K562 (cell line): ENCODE data around the gene SLC30A9.

Experiments
- ARID4B ChIP-seq: sonication (generic); formaldehyde crosslinking; IDR thresholded peaks from 2 replicates; pipeline ENCODE4 v1.8.0; 2022; ENCODE audit warnings: mild to moderate bottlenecking, missing genetic modification reagents
- CEBPB ChIP-seq: fragments of 450-650 bp; IDR thresholded peaks from 2 replicates; pipeline ENCODE4 v1.6.1; 2016; ENCODE audit warnings: missing genetic modification characterization, missing compliant biosample characterization
- CREB5 ChIP-seq: fragments of 250-450 bp; sonication (Bioruptor Pico); IDR thresholded peaks from 2 replicates; pipeline ENCODE4 v1.5.0; 2020; ENCODE audit warnings: mild to moderate bottlenecking
- CTCF ChIP-seq, 3 experiments: IDR thresholded peaks in 2 of 3; conservative IDR thresholded peaks in 1 of 3; 2 replicates each; pipeline ENCODE4 v1.5.1; 2011 to 2012; ENCODE audit warnings: low read length in 3 of 3, mild to moderate bottlenecking in 3 of 3, control low read depth in 2 of 3, improper control_type of control experiment in 1 of 3, inconsistent platforms in 1 of 3, low read depth in 1 of 3, mixed read lengths in 1 of 3, moderate library complexity in 1 of 3; ENCODE audit not compliant: insufficient read depth in 2 of 3
- DPF2 ChIP-seq: fragments of 450-650 bp; IDR thresholded peaks from 2 replicates; pipeline ENCODE4 v1.6.1; 2016
- NR2F6 ChIP-seq: fragments of 450-650 bp; formaldehyde crosslinking; IDR thresholded peaks from 2 replicates; pipeline ENCODE4 v1.4.0; 2020; ENCODE audit warnings: mild to moderate bottlenecking
- POLR2AphosphoS2 ChIP-seq: IDR thresholded peaks from 2 replicates; pipeline ENCODE4 v1.6.1; 2012; ENCODE audit warnings: low read length, improper control_type of control experiment
- SREBF1 ChIP-seq: fragments of 150-350 bp; IDR thresholded peaks from 2 replicates; pipeline ENCODE4 v1.6.1; 2014; ENCODE audit warnings: antibody characterized with exemption, low read depth, low read length, borderline replicate concordance
- STAG1 ChIP-seq: sonication (generic); formaldehyde crosslinking; IDR thresholded peaks from 2 replicates; pipeline ENCODE4 v1.5.0; 2020; ENCODE audit warnings: missing genetic modification reagents, borderline replicate concordance
- USF1 ChIP-seq: sonication (generic); formaldehyde crosslinking; IDR thresholded peaks from 2 replicates; pipeline ENCODE4 v1.9.0; 2022; ENCODE audit warnings: mild to moderate bottlenecking, missing genetic modification reagents
- ZBTB7A ChIP-seq: IDR thresholded peaks from 2 replicates; pipeline ENCODE4 v1.6.1; 2011; ENCODE audit warnings: low read depth, mild to moderate bottlenecking, low read length, moderate library complexity, borderline replicate concordance; ENCODE audit not compliant: control insufficient read depth
- ZNF134 ChIP-seq: fragments of 250-450 bp; sonication (Bioruptor Pico); conservative IDR thresholded peaks from 2 replicates; pipeline ENCODE4 v1.4.0; 2020
- TF ChIP-seq, protein P1 (sequence below), 2 experiments: fragments of 450-650 bp in 1 of 2; sonication (generic) in 1 of 2; formaldehyde crosslinking in 1 of 2; IDR thresholded peaks in 1 of 2; conservative IDR thresholded peaks in 1 of 2; 2 replicates each; pipeline versions ENCODE4 v1.6.1 to v1.8.1; 2016 to 2023; ENCODE audit warnings: mild to moderate bottlenecking in 2 of 2, moderate library complexity in 2 of 2, inconsistent platforms in 1 of 2, missing genetic modification reagents in 1 of 2

- TF ChIP-seq CTCF (IDR thresholded peaks at IDR 0.05 in 2 of 3, conservative IDR thresholded peaks at IDR 0.05 in 1 of 3; ENCODE audit: insufficient read depth in 2 of 3, low read depth in 1 of 3, low read length in 3 of 3) (no peak), ARID4B (no peak), USF1 (no peak), NR2F6 (CRISPR knock-in tag) (no peak), POLR2AphosphoS2 (no peak), SREBF1 (no peak), DPF2 (no peak), CEBPB (no peak), STAG1 (no peak), CREB5 (CRISPR knock-in tag) (no peak), ZNF134 (CRISPR knock-in tag) (no peak), ZBTB7A (no peak)
- TF ChIP-seq, protein P1, sequence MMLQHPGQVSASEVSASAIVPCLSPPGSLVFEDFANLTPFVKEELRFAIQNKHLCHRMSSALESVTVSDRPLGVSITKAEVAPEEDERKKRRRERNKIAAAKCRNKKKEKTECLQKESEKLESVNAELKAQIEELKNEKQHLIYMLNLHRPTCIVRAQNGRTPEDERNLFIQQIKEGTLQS (IDR thresholded peaks at IDR 0.05): no peak
- TF ChIP-seq, protein P1 (CRISPR knock-in tag; conservative IDR thresholded peaks at IDR 0.05): no peak
Observed at GRCh38 chr4:42070463-42070862, 80.1 kb downstream of the SLC30A9 start.
